Activated CD8-positive, alpha-beta memory T cell treated with anti-CD3 and anti-CD28 coated beads for 24 hours (primary cell): ENCODE data around the gene NEK7.

Experiments
- DNase-seq: peaks from one replicate; pipeline ENCODE4 v3.0.0-alpha.2; 2020

Gene NEK7

GRCh38 chr1:198150369-198150768, 6.4 kb upstream of the NEK7 start:
- no peak for DNase-seq

- DNase-seq = no peak
These were observed 5.1 kb upstream of the NEK7 start for GRCh38 chr1:198151688-198152087.

- no peak for DNase-seq
These were observed 3.7 kb upstream of the NEK7 start for GRCh38 chr1:198153103-198153502.

- DNase-seq = no peak
These were observed 3.0 kb upstream of the NEK7 start for GRCh38 chr1:198153804-198154203.

DNA sequence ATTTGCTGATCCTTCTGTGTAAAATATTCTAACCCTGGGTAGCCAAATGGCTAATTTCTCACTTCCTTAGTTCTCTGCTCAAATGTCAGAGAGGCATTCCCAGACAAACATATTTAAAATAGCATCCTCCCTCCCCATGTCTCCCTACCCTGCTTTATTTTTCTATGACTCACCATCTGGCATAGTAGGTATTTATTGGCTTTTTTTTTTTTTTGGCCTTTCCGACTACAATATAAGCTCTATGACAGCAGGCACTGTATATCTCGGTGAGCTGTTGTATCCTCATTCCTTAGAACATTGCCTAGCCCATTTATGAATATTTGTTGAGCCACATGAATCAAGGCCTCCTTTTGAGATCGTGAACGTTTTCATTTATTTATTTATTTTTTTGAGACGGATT, 1.5 kb upstream of the NEK7 start:
- no peak for DNase-seq

- peak; percentile 82 for DNase-seq
These were observed 570 bp upstream of the NEK7 start for GRCh38 chr1:198156111-198156744.

DNA sequence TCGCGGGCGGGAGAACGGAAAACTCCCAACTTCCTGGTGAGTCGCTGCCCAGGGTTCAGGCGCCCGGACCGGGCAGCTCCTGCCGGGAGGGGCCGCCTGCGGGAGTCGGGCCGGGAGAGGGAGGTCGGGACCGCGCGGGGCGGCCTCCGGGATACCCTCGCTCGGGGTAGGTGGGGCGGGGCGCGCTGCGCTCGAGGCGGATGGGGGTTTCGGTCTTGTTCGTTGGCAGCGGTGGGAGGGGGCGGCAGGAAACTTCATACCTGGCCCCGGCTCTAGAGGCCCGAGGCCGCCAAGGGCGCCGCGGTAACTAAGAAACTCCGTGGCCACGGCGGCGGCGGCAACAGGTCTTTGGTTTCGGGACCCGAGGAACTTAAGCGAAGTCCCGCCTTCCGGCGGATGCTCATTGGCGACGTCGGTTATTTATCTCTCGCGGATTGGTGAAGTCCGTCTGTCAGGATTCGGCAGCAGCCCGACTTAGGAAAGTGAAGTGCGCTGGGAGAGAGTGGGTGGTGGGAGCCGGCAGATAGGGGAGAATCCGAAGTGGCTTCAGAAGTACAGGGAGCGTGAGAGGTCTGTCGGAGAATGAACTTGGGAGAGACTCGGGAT, 546 bp downstream of the NEK7 start:
- peak; percentile 90 for DNase-seq

- DNase-seq = no peak
These were observed 1.3 kb downstream of the NEK7 start for GRCh38 chr1:198157847-198158725.

- DNase-seq = peak; percentile 94
These were observed 2.2 kb downstream of the NEK7 start for GRCh38 chr1:198158735-198159589.

DNA sequence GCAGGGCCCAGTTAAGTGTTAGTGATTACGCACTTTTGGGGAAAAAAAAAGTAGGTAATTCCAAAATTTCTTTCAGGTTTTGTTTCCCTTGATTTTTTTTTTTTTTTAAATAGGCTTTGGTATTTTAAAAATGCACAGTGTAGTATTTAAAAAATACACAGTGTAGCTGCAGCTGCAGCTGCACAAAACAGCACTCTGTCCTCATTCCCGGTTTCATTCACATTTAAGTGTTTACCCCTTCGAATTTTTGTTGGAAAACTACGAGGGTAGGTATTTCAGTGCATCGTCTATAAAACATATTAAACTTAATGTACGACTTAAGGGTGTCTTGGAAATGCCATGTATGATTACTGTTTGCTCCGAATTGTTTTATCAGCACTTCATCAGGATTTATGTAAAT, 3.4 kb downstream of the NEK7 start:
- DNase-seq = no peak

DNA sequence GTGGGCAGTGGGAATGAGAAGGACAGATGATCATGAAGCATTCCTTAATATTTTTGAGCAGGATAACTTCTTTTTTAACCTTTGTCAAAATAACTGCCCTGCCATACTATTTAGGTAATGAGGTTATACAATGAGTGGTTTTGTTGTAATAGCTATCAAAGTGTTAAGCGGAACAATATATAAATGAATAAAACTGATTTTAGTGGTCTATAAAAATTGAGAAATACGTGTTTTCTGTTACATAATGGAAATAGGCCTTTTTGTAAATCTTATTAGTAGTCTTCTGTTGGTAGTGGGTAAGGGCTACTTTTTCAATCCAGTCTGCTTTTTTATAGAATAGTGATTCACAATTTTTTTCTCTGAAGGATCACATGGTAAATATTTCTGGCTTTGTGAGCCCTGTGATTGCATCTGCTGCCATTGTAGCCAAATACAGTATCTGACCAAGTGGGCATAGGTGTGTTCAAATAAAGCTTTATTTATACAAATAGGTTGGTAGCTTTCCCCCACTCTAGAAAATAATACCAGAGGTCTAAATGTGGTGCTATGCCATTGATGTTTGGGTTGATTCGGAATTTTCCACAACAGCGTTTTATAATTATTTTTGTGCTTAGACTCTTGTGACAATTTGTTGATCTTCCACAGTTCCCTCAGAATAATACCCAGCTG, 4.3 kb downstream of the NEK7 start:
- DNase-seq = no peak

DNA sequence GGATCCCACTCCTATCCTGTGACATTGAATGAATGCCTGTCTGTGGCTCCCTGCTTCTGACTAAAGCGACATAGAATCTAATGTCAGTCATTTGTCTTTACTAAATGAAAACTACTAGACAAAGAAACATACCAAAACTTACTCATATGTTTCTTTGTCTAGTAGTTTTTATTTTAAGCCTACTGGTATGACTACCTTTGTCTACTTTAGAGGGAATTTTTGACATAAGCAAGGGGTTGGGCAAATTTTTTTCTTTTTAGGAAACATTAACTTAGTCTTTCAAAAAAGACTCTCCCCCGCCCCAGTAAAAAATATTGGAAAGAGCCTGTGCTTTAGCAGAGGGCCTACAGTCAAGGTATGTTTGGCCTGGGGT, 4.9 kb downstream of the NEK7 start:
- no peak for DNase-seq

DNA sequence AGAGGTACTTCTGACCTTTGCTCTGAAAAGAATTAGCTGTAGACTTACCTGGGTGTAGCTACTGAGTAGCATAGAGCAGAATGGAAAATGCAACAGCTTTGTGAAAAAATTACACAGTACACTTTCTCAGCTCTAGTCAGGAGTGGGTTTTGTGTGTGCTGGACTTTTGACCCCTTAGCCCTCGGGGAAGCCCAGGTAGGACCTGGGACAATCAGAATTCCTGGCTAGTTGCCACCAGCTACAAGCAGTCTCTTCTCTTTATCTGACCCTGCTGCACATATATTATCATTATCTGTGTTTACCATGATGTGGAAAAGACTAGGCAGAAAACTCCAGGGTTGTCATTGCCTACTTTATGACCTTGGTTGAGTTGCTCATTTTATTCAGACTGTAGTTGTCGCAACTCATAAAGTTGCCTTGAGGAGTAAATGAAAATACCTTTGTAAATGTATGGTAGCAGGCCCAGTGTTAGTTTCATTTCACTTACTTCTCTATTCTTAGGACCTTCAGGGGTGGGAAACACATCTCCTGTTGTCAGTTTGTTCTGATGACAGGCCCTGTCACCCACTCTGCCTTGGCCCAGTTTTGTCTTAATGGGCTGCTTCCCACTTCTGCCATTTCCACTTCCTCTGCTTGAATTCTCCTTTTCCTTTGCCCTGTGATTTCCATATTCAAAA, 5.4 kb downstream of the NEK7 start:
- DNase-seq = no peak

- no peak for DNase-seq
These were observed 9.3 kb downstream of the NEK7 start for GRCh38 chr1:198165927-198166647.

DNA sequence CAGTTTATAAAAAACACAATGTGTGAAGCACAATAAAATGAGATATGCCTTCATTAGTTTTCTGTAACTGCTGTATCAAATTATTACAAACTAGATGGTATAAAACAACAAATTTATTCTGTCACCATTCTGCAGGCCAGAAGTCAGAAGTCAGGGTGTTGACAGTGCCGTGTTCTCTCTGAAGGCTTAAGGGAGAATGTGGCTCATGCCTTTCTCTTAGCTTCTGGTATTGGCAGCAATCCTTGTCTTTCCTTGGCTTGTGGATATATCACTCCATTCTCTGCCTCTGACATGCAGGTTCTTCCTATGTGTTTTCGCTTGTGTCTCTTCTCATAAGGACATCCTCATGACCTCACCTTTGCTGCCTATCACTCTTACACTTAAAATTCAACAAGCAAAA, 10.1 kb downstream of the NEK7 start:
- no peak for DNase-seq

DNA sequence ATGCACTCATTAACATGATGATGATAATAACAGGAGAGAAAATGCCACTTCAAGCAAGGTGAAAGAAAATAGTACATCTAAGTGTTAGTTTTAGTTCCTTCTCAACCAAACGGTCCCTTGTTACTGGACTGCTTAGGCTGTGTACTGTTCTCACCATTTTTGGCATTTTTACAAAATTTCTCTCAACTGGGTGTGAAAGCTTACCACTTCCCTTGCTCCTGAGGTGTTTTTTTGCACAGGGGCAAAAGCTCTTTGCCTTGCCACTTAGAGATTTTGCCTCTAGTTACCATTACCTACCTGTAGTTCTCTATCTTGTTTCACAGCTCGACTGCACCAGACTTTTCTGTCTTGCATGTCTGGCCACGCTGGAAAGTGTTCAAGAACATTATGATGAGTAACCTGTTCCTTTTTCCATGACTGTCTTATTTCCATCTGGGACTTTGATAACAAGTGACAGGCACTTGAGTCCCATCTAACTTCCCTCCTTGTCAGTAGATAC, 10.7 kb downstream of the NEK7 start:
- no peak for DNase-seq

- no peak for DNase-seq
These were observed 11.4 kb downstream of the NEK7 start for GRCh38 chr1:198168227-198168626.

- DNase-seq = no peak
These were observed 12.9 kb downstream of the NEK7 start for GRCh38 chr1:198169672-198170071.

DNA sequence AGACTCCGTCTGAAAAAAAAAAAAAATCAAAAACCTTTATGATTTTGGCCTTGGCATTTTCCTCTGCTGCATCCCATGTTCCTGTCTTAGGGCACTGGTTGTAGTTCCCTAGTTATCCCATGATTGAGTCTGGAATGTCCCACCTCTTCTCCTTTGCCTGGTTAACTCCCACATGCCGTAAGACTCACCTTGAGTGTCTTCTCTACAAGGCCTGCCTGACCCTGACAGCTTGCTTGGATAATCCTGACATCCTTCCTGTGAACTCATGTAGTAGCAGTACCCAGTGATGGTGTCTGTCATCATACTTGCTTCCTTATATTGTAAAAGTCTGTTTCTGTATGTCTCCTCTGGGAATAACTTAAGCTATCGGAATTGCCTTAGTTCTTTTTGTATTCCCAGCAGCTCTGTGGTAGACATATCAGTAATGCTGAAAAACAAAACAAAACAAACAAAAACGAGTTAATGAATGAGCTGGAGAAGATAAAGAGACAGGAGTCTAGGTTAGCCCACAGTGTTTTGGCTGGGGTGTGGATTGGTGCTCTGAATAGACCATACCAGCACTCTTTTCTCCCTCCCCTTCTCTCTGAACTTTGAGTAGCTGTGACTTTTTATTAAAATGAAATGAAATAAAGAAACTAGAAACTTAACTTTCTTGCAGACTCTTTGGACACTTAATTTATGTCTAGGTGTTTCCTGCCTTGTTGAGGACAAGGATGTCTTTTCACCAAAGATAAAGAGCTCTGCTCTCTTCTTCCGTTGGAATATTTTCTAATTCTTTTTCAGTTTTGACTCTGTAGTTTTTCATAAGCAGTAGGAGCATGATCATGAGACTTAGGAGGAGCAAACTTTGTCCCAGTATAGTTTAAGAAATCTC, 15.1 kb downstream of the NEK7 start:
- no peak for DNase-seq

GRCh38 chr1:198173832-198174231, 17.0 kb downstream of the NEK7 start:
- DNase-seq = no peak
